ENCODE data around the gene CTNNA2.

- TF ChIP-seq PATZ1 (CRISPR knock-in tag; IDR thresholded peaks at IDR 0.05; ENCODE audit: borderline replicate concordance) (no peak), CREB5 (CRISPR knock-in tag; IDR thresholded peaks at IDR 0.05; ENCODE audit: low read depth) (no peak), GLIS3 (CRISPR knock-in tag; IDR thresholded peaks at IDR 0.05) (no peak), ZNF8 (CRISPR knock-in tag; IDR thresholded peaks at IDR 0.05) (no peak), ESRRG (CRISPR knock-in tag; IDR thresholded peaks at IDR 0.05) (no peak), SNAI2 (CRISPR knock-in tag; IDR thresholded peaks at IDR 0.05) (no peak), TSHZ2 (CRISPR knock-in tag; IDR thresholded peaks at IDR 0.05) (no peak), ZNF565 (CRISPR knock-in tag; conservative IDR thresholded peaks at IDR 0.05; ENCODE audit: low read depth) (no peak), ZFP3 (CRISPR knock-in tag; IDR thresholded peaks at IDR 0.05) (no peak), OSR1 (CRISPR knock-in tag; IDR thresholded peaks at IDR 0.05) (no peak), POU6F1 (CRISPR knock-in tag; IDR thresholded peaks at IDR 0.05; ENCODE audit: borderline replicate concordance, low read depth) (no peak), ZC3H10 (CRISPR knock-in tag; IDR thresholded peaks at IDR 0.05) (no peak)
Measured at GRCh38 chr2:80311304-80311703, 798.5 kb downstream of the CTNNA2 start.
